Activated B cell treated with CpG ODN at 0.5 μM for 24 hours (primary cell): ENCODE results near the gene TMEM222. TPM values are rescaled to one million over a fixed set of nuclear protein-coding genes. Genes with fewer than 3 reads are reported as not detected.

Experiments used
- ATAC-seq: fragments of 200-7000 bp; cut with Tn5 transposase; one replicate; pipeline ENCODE4 v1.10.0; 2021; ENCODE audit warnings: low read depth, mild to moderate bottlenecking, moderate library complexity
- CTCF ChIA-PET: fragments of 350-600 bp; sonication (Branson Sonifier 250); formaldehyde crosslinking; loops from one replicate; lab custom pipeline; 2021; ENCODE audit warnings: antibody characterized with exemption; lab: Charles Lee
- POLR2A ChIA-PET: fragments of 350-600 bp; sonication (Branson Sonifier 250); formaldehyde crosslinking; loops from one replicate; lab custom pipeline; 2021; ENCODE audit warnings: antibody characterized with exemption; lab: Charles Lee
- DNase-seq: peaks from one replicate; pipeline ENCODE4 v3.0.0; 2022
- H3K27ac Mint-ChIP-seq: one replicate; pipeline ENCODE4 v1.8.0; 2020; ENCODE audit warnings: mixed read lengths
- H3K27me3 Mint-ChIP-seq: one replicate; pipeline ENCODE4 v1.8.0; 2021; ENCODE audit warnings: mixed read lengths
- H3K36me3 Mint-ChIP-seq: one replicate; pipeline ENCODE4 v1.8.0; 2021; ENCODE audit warnings: low read depth, mixed read lengths
- H3K4me1 Mint-ChIP-seq: one replicate; pipeline ENCODE4 v1.8.0; 2021; ENCODE audit warnings: mixed read lengths
- H3K4me3 Mint-ChIP-seq: one replicate; pipeline ENCODE4 v1.8.0; 2020; ENCODE audit warnings: mild to moderate bottlenecking, mixed read lengths
- H3K9me3 Mint-ChIP-seq: one replicate; pipeline ENCODE4 v1.8.0; 2020; ENCODE audit warnings: mixed read lengths
- intact Hi-C: fragments of 100-400 bp; cut with micrococcal nuclease; formaldehyde crosslinking; loops from one replicate; pipeline ENCODE4 v1.15.1; 2024
- total RNA-seq: library from RNA; stranded (reverse); gene quantifications from 2 replicates; pipeline ENCODE4 v1.2.3, GENCODE V29; 2022
- TF ChIP-seq, protein P1 (sequence below): fragments of 200-600 bp; IDR thresholded peaks from one replicate; pipeline ENCODE4 v1.8.0; 2022; ENCODE audit warnings: antibody characterized with exemption, mild to moderate bottlenecking

TMEM222 gene, protein sequence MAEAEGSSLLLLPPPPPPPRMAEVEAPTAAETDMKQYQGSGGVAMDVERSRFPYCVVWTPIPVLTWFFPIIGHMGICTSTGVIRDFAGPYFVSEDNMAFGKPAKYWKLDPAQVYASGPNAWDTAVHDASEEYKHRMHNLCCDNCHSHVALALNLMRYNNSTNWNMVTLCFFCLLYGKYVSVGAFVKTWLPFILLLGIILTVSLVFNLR
- 39.3 and 43.0 TPM in 2 replicates for total RNA-seq

DNA sequence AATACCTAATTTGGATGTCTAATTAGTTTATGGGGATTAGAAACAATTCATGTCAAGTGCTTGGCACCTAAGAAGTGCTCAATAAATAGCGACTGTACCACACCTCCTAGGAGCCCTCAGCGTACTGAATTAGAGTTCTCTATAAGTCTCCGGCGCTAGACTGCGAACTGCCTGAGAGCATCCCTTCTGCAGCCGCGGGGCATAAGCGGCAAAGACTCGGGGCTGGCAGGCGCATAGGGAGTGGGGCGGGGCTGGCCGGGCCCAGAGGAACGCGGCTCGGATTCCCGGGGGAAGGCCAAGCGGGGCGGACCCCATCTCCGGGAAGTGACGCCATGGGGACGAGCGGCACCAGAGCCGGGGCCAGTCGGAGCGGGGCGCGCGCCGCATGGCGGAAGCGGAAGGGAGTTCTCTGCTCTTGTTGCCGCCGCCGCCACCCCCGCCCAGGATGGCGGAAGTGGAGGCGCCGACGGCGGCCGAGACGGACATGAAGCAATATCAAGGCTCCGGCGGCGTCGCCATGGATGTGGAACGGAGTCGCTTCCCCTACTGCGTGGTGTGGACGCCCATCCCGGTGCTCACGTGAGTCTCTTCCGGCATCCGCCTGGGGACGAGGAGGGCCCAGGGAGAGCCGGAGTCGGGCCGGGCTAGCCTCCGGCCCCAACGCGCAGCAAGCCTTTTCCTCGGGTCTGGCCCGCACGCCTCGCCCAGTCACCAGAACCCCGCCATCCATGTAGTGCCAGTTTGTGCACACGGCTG is at the start of gene TMEM222:
TMEM222 (plus strand) TSS at position 351 of the 756 bp plus-strand sequence; CDS start at position 386, 35 bp downstream.
- Mint-ChIP-seq H3K36me3 (peaks cover 34% of the 10 kb centered on the region), H3K27me3 (no peaks in the 10 kb centered on the region), H3K9me3 (no peaks in the 10 kb centered on the region), H3K4me1 (peaks cover 51% of the 10 kb centered on the region), H3K27ac (peak within 1 kb of the TSS; percentile 93), H3K4me3 (peak within 1 kb of the TSS; percentile 97)
- ATAC-seq = peak; percentile 95
- CTCF ChIA-PET = interaction anchor here (0.8 to 2.0 kb wide), 5 partner anchors 11 to 66 kb away, joined by 3 to 10 read pairs (median 5); no protein-coding TSS in a partner anchor
- TF ChIP-seq, protein P1, sequence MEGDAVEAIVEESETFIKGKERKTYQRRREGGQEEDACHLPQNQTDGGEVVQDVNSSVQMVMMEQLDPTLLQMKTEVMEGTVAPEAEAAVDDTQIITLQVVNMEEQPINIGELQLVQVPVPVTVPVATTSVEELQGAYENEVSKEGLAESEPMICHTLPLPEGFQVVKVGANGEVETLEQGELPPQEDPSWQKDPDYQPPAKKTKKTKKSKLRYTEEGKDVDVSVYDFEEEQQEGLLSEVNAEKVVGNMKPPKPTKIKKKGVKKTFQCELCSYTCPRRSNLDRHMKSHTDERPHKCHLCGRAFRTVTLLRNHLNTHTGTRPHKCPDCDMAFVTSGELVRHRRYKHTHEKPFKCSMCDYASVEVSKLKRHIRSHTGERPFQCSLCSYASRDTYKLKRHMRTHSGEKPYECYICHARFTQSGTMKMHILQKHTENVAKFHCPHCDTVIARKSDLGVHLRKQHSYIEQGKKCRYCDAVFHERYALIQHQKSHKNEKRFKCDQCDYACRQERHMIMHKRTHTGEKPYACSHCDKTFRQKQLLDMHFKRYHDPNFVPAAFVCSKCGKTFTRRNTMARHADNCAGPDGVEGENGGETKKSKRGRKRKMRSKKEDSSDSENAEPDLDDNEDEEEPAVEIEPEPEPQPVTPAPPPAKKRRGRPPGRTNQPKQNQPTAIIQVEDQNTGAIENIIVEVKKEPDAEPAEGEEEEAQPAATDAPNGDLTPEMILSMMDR = no peak
- DNase-seq = peak; percentile 99
- intact Hi-C loops = loop anchor here (1.0 to 5.0 kb wide), 7 partner anchors 19 to 340 kb away; partner anchors contain the start of genes SLC9A1, WASF2 and WDTC1
- POLR2A ChIA-PET = interaction anchor here (0.6 to 2.4 kb wide), 7 partner anchors 11 to 88 kb away, joined by 3 to 11 read pairs (median 8); partner anchors contain the start of genes MAP3K6, SYTL1 and WDTC1

DNA sequence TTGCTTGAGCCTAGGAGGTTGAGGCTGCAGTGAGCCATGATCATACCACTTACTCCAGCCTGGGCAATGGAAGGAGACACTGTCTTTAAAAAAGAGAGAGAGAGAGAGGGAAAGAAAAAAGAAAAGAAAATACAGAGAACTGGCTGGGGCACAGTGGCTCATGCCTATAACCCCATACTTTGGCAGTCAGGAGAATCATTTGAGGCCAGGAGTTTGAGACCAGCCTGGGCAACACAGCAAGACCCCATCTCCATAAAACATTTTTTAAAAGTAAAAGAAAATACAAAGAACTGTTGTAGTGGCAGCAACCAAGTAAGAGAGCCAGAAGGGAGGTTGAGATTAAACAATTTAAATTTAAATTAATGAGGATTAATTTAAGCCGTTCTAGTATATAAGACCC is 47.8 kb upstream of the TMEM222 start:
- no peaks in the 10 kb centered on the region for H3K27me3 Mint-ChIP-seq
- no peak for DNase-seq
- H3K4me3 Mint-ChIP-seq = no peak overlapping the region
- peaks cover 42% of the 10 kb centered on the region for H3K36me3 Mint-ChIP-seq
- no peaks in the 10 kb centered on the region for H3K9me3 Mint-ChIP-seq
- TF ChIP-seq, protein P1 = no peak
- peaks cover 22% of the 10 kb centered on the region for H3K4me1 Mint-ChIP-seq
- ChIA-PET POLR2A (no interaction called here), CTCF (interaction anchor here (1.1 kb wide), 1 partner anchor 10 kb away, joined by 3 read pairs; no protein-coding TSS in a partner anchor)
- peak overlapping the region; percentile 27 for H3K27ac Mint-ChIP-seq
- intact Hi-C loops = no loop called here
- ATAC-seq = no peak

DNA sequence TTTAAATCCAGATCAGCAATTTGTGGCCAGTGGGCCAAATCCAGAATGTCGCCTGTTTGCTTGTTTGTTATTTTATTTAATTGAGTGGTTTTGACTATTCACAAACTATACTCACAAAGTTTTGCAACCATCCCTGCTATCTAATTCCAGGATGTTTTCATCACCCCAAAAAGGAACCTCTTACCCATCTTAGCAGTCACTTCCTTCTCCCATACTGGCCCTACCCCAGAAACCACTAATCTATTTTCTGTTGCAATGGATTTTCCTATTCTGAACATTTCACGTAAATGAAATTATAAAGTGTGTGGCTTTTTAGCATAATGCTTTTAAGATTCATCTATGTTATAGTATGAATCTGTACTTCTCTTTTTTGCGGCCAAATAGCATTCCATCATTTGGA is 46.3 kb upstream of the TMEM222 start:
- peaks cover 36% of the 10 kb centered on the region for H3K36me3 Mint-ChIP-seq
- POLR2A ChIA-PET = no interaction called here

DNA sequence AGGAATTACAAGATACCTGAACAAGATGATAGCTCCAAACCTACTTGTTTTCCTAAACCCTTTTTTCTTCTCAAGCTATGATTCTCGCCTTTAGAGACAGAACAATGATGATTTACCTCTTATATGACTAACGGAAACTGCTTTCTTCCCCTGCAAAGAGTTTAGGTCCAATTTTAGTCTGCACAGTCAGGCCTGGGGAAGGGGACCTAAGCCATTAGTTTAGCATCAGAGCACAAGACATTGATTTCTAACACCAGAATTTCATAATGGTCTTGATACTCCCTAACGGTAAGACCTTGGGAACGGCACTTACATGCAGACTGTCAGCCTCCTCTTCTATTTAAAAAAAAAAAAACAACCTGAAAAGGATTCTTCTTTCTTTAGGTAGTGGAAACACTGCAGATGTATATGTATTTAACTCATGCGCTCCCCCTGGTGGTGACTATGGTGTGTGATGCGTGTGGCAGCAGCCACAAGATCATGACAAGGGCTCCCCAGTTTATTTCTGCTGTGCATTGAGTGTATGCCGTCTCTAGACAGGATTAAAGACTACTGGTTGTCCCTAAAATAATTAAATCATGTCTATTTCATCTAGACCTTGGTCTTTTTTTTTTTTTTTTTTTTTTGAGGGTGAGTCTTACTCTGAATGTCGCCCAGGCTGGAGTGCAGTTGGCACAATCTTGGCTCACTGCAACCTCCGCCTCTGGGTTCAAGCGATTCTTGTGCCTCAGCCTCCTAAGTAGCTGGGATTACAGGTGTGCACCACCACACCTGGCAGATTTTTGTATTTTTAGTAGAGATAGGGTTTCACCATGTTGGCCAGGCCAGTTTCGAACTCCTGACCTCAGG is 37.3 kb upstream of the TMEM222 start:
- intact Hi-C loops = loop anchor here (1.0 to 2.0 kb wide), 5 partner anchors 49 to 240 kb away; no protein-coding TSS in a partner anchor
- TF ChIP-seq, protein P1 = no peak
- peak overlapping the region; percentile 13 for H3K27ac Mint-ChIP-seq
- peaks cover 39% of the 10 kb centered on the region for H3K36me3 Mint-ChIP-seq
- peaks cover 12% of the 10 kb centered on the region for H3K4me1 Mint-ChIP-seq
- peak; percentile 64 for DNase-seq
- H3K9me3 Mint-ChIP-seq = no peaks in the 10 kb centered on the region
- no peaks in the 10 kb centered on the region for H3K27me3 Mint-ChIP-seq
- H3K4me3 Mint-ChIP-seq = no peak overlapping the region
- POLR2A ChIA-PET = interaction anchor here (0.6 kb wide), 1 partner anchor 8 kb away, joined by 4 read pairs; no protein-coding TSS in a partner anchor
- CTCF ChIA-PET = interaction anchor here (0.7 to 7.3 kb wide), 23 partner anchors 10 to 266 kb away, joined by 3 to 104 read pairs (median 4); partner anchors contain the start of genes SLC9A1 and WDTC1
- ATAC-seq = peak; percentile 96

More for the DNA sequence above, 46.3 kb upstream of the TMEM222 start:
- Mint-ChIP-seq H3K9me3 (no peaks in the 10 kb centered on the region), H3K4me3 (no peak overlapping the region), H3K27ac (no peak overlapping the region), H3K27me3 (no peaks in the 10 kb centered on the region), H3K4me1 (peaks cover 22% of the 10 kb centered on the region)
- CTCF ChIA-PET = no interaction called here
- intact Hi-C loops = no loop called here
- DNase-seq (no peak), ATAC-seq (no peak)
- TF ChIP-seq, protein P1 = no peak
